Activated CD8-positive, alpha-beta memory T cell treated with anti-CD3 and anti-CD28 coated beads, Interleukin-2, amount 50 U/mL, for 48 hours (primary cell): ENCODE measurements around the gene CASP3.
"Not testable (repeated sequence)": the region's sequence is repeated elsewhere in the genome, so short reads cannot be mapped to it uniquely, and the experiment has no call there.

Experiments
- DNase-seq: peaks from one replicate; pipeline ENCODE4 v3.0.0-alpha.2; 2020

Gene CASP3

DNA sequence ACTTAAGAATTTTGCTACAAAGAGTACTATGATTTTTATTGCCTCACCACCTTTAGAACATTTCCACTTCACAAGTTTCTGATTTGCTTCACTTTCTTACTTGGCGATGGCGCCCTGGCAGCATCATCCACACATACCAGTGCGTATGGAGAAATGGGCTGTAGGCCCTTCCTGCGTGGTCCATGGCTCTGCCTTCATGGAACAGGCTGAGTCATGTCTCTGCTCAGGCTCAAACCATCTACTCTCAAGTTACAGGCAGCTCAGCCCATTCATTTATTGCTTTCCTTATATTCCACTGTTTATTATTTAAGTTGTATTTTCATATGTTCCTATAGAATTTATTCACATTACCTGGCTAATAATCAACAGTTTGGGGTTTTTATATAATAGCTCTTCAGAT is 21.1 kb downstream of the CASP3 start:
- no peak for DNase-seq

GRCh38 chr4:184625783-184626596 is 23.3 kb downstream of the CASP3 start:
- DNase-seq, result not testable (repeated sequence)

- no peak for DNase-seq
Measured at GRCh38 chr4:184624972-184625554, 24.2 kb downstream of the CASP3 start.

GRCh38 chr4:184624504-184624903 is 24.7 kb downstream of the CASP3 start:
- DNase-seq, result not testable (repeated sequence)

GRCh38 chr4:184621518-184621917 is 27.7 kb downstream of the CASP3 start:
- DNase-seq, result no peak

- DNase-seq, result no peak
Measured at GRCh38 chr4:184620212-184620867, 28.9 kb downstream of the CASP3 start.

- DNase-seq, result no peak
Measured at GRCh38 chr4:184617600-184618196, 31.5 kb downstream of the CASP3 start.

DNA sequence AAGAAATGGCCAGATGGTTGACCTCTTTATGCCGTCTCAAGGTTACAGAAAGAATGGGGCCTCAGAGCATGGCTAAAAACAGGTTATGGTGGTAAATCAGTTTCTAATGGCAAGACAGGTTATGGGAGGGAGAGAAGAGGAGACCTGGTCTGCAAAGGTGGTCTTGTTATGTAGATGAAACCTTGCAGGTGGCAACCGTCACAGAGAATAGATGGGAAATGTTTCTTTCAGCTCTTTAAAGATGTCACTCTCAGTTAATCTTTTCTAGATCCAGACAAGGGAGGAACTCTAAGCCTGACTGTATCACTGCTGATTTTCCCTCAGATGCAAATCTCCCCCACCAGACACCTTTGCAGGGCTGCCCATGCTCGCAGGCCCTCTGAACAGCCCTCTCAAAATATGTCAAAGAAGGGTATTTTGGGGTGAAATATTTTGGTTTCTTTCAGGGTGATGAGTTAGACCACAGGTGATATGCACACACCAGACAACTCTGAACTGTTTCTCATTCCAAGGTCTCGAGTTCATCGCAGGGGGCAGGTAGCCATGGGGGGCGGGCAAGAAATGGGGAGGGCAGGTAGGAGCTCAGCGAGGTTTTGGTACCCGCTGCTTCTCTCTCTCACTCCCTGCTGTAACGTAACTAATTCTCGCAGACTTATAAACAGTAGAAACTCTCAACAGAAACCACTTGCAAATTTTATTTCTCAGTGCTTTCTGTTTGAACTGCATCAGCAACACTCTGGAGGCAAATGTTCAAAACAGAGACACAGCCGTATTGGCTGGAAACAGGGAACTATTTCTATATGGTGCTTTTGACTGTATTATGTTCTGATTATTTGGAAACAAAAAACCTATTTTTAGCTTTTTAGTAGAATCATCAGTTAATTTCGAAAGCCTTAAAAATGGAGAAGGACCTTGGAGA is 32.4 kb downstream of the CASP3 start:
- no peak for DNase-seq

DNA sequence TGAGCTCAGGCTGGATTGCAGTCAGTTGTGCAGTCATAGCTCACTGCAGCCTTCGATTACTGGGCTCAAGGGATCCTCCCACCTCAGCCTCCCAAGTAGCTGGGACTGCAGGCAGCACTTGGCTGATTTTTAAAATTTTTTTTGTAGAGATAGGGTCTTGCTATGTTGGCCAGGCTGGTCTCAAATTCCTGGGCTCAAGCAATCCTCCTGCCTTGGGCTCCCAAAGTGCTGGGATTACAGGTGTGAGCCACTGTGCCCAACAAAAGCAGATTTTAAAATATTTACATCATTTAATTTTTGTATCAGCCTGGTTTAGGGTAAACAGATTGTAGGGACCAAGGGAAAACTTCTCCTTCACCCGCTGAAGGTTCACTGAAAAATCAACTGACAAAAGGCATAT is 33.1 kb downstream of the CASP3 start:
- DNase-seq, result not testable (repeated sequence)

DNA sequence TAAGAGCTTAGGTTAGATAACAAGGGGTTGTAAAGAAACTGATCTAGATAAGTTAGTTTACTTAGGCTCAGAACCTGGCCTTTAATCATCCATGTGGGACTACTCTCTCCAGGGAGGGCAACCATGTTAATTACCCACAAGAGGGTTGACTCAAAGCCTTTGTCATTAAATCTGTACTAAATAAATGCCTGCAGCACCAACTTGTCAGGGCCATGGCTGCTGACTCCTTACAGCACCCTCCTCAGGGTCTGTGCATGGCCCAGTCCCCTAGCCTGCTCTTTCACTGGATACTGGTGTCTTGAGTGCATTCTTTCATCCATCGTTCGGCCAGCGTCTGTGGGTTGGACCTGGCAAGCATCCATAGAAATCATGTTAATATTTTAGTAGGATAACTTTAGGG is 34.7 kb downstream of the CASP3 start:
- no peak for DNase-seq

DNA sequence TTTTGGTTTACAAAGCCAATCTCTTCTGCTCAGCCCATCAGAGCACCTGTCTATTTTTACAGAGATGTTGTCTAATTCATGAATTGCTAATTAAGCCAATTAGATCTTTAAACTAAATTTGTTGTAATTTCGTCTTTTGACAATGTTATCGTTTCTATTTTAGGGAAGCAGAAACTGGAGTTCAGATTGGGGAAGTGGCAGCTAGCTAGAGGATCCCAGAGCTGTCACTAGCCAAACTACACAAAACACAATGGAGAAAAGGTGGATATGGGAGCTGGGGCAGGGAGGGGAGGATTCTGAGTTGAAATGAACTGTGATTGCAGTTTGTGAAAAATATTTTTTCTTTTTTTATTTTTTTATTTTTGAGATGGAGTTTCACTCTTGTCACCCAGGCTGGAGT is 35.8 kb downstream of the CASP3 start:
- no peak for DNase-seq

DNA sequence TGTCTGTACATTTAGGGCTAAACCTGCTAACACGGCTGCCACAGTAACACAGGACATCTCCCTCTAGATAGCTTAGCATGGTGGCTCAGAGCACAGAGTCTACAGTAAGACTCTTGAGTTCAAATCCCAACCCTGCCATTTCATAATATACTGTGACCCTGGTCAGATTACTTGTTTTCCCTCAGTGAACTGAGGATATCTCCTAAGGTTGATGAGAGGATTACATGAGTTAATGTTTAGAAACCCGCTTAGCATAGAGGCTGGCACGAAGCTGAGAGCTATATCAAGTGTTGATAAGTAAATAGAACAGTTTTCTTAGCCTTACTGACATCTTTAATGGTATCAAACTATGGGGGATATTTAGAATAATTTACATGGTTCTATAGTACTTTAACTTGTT is 37.2 kb downstream of the CASP3 start:
- DNase-seq, result no peak

- not testable (repeated sequence) for DNase-seq
Measured at GRCh38 chr4:184607429-184607828, 41.8 kb downstream of the CASP3 start.

DNA sequence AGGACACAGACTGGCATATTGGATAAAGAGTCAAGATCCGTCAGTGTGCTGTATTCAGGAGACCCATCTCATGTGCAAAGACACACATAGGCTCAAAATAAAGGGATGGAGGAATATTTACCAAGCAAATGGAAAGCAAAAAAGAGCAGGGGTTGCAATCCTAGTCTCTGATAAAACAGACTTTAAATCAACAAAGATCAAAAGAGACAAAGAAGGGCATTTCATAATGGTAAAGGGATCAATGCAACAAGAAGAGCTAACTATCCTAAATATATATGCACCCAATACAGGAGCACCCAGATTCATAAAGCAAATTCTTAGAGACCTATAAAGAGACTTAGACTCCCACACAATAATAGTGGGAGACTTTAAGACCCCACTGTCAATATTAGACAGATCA is 46.4 kb downstream of the CASP3 start:
- DNase-seq, result not testable (repeated sequence)

DNA sequence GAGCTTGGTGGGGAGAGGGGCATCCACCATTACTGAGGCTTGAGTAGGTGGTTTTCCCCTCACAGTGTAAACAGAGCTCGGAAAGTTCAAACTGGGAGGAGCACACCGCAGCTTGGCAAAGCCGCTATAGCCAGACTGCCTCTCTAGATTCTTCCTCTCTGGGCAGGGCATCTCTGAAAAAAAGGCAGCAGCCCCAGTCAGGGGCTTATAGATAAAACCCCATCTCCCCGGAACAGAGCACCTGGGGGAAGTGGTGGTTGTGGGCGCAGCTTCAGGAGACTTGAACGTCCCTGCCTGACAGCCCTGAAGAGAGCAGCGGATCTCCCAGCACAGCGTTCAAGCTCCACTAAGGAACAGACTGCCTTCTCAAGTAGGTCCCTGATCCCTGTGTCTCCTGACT is 48.3 kb downstream of the CASP3 start:
- not testable (repeated sequence) for DNase-seq

- no peak for DNase-seq
Measured at GRCh38 chr4:184599492-184600135, 49.6 kb downstream of the CASP3 start.

GRCh38 chr4:184598753-184599491 is 50.3 kb downstream of the CASP3 start:
- no peak for DNase-seq

DNA sequence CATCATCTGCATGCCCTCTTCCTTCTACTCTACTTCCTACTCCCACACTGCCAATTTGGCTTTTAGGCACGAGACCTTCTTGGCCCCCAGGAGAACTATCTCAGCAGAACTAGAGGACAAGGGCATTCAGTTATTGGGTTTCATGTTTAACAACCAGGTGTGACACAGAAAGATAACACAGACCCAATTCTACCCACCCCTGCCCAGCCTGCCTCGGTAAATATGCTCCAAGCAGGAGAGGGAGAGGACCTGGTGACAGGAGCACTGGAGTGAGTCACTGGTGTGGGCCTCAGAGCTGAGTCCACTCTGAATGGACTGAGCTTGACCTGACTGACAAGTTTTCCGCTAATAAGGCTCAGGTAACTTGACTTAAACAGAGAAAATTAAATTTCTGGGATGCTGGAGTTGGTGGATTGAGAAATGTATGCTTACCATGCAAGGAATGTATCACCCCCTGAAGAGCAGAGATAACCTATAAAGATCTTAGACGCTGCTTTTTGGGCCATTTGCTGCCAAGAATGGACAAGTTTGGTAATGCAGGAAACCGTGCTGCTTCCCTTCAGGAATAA is 52.5 kb downstream of the CASP3 start:
- DNase-seq, result no peak

DNA sequence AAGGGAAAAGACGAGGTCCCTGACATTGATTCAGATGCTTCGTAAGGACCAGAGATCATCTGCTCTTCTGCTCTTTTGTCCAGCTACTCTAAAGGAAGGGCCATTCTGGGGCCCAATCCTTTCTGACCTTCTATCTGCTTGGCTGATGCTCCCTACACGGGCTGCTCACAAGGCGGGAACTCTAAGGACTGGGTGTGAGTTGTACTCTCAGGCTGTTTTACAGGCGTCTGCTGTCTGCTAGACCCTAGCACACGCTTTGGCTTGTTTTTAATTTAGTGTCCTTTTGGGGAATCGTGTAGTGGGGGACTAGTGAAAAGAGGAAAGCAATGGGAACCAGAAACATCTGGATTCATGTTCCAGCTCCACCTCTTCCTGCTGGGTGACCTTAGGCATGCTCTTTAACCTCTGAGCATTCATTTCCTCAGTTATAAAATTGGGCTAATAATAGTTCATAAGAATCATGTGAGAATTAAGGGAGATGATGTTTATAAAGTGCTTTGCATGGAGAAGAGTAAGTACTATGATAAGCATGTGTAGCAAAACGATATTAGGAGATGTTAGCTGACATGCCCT is 53.1 kb downstream of the CASP3 start:
- no peak for DNase-seq

DNA sequence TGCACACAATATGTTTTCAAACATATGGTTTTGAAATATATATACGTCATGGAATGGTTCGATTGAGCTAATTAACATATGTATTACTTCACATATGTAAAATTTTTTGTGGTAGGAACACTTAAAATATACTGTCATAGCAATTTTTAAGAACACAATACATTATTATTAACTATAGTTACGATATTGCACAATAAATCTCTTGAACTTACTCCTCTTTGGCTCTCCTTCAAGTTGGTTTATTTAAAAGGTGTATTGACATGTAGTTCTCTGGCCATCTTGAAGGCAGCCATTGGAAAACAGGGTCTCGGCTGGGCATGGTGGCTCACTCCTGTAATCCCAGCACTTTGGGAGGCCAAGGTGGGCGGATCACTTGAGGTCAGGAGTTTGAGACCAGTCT is 53.8 kb downstream of the CASP3 start:
- no peak for DNase-seq

GRCh38 chr4:184593461-184593860 is 55.8 kb downstream of the CASP3 start:
- no peak for DNase-seq
